Endothelial cell of hepatic sinusoid (primary cell): ENCODE measurements around the gene EIF5A.

ENCODE experiments used
- in situ Hi-C: cut with HindIII; loops from 2 replicates; pipeline ENCODE4 v1.10.0; 2017; ENCODE audit warnings: low sequenced_read_pairs

EIF5A gene

GRCh38 chr17:7312432-7313087 is 5.1 kb downstream of the EIF5A start:
- in situ Hi-C loops: no loop called here

DNA sequence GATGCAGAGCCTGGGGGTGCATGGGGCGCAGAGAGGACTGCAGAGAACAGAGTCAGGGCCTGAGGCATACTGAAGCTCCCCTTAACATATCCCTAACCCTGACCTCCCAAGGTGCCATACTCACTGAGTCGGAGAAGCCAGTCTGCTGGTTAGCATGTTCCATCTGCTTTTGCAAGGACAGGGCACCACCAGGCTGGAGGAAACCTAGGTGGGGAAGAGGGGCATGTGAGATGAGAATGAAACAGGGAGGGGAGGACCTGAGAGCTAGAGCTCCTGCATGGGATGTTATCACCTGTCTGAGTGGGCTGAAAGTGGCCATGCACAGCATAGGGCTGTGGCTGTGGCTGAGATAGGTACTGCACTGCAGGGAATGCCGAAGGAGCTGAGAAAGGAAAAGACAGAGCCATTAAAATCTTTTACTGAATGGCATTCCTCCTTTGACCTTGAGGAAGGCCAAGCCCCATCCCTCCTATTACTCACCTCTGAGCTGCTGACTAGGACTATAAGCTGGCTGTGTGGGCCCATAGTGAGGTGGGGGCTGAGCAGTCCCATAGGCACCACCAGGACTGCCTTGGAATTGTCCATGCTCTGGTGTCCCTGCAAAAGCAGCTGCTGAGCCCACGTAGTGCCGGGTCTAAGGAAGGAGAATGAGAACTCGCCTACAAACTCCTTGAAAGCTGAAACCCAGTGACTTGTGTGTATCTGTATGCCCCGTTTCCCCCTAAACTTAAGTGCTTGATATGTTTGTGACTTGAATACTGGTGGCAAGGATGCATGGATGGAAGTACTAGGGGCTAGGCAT is 5.9 kb downstream of the EIF5A start:
- in situ Hi-C loops: no loop called here

- in situ Hi-C loops: no loop called here
Measured at GRCh38 chr17:7313890-7314718, 6.7 kb downstream of the EIF5A start.

- in situ Hi-C loops: no loop called here
Measured at GRCh38 chr17:7314719-7315569, 7.5 kb downstream of the EIF5A start, which contains the start of gene GPS2. GPS2 (minus strand) TSS chr17:7315360; CDS start chr17:7315052, 308 bp downstream.

DNA sequence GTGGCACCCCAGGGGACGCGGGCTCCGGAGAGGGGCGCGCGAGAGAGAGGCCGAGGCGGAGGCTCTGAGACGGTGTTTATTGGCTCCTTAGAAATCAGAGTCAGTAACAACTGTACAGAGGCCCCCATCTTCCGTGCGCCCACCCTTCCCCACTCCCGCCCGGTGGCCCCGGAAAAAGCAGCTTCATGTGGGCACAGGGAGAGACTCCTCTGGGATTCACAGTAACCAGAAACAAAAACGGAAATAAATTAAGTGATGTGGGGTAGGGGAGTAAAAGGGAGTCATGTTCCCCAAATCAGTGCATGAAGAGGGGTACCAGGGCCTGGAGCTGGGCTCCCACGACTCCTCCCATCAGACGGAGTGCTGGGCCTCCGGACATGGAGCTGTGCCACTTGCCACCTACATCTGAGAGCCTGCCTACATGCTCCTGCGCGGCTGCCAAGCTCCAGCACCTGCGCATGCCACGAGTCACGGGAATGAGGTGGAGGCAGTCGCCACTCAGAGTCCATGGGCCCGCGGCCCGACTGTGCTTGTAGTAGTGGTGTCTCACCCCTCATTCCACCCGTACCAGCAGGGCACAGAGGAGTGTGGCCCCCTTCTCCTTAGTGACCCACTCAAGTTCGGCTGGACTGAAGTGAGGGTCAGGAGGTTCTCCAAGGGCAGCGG is 8.3 kb downstream of the EIF5A start:
- in situ Hi-C loops: no loop called here

GRCh38 chr17:7317161-7317803 is 9.9 kb downstream of the EIF5A start:
- in situ Hi-C loops: no loop called here

DNA sequence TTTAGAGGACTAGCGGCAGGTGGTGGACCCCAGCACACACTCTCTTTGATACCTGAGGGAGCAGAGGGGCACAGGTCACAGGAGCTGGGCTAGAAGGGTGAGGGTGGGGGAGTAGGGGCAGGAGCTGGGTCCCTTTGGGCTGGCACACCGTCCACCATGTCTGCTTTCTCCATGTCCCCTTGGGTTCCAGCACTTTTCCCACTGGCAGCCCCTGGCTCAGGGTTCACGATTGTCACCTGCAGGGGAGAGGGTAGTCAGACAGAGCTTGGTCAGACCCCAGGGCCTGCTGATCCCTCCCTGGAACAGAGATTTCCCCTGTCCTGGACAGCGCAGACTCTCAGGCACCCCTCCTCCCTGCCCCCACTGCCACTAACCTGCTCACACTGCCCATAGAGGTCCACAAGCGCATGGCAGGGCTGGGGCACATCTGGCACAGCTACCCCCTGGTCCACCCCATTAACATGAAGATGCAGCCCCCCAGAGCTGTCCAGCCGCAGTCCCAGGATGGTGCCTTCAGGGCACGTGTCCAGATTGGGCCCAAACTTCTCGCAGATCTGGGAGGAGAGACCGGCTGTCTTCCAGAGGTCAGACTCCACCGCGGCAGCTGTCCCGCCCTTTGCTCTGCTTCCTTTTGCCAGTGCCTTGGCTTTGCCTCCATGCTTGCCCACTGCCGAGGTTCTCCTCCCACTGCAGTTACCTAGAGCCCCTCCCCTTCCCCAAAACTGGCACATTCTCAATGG is 10.9 kb downstream of the EIF5A start:
- in situ Hi-C loops: no loop called here

- in situ Hi-C loops: no loop called here
Measured at GRCh38 chr17:7321466-7321865, 14.0 kb downstream of the EIF5A start.

DNA sequence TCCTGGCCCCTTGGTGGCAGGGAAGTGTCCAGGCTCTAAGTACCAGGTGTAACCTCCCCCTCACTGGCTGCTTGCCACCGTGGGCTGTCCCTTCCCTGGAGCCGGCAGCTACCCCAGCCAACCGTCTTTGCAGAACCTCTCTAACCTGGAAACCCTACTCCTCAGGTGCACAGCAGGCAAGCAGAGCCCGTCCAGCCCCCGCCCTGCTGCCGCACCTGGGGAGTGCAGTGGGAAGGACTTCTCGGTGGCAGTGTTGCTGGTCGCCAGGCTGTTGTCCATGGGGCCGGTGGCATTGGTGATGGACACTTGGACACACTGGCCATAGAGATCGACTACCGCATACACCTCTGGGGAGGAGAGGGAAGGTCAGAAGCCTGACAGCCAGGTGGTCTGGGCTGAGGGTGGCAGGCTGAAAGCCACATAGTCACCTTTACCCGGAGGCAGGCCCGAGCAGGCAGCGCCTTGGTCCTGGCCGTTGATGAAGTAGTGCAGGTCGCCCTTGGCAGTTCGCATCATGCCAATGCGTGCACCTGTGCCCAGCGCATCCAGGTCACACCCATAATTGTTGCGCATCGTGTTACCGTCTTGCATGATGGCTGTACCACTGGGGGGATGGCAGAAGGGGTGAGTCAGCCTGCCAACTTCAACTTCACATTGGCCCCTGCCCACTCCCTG is 15.2 kb downstream of the EIF5A start:
- in situ Hi-C loops: no loop called here

DNA sequence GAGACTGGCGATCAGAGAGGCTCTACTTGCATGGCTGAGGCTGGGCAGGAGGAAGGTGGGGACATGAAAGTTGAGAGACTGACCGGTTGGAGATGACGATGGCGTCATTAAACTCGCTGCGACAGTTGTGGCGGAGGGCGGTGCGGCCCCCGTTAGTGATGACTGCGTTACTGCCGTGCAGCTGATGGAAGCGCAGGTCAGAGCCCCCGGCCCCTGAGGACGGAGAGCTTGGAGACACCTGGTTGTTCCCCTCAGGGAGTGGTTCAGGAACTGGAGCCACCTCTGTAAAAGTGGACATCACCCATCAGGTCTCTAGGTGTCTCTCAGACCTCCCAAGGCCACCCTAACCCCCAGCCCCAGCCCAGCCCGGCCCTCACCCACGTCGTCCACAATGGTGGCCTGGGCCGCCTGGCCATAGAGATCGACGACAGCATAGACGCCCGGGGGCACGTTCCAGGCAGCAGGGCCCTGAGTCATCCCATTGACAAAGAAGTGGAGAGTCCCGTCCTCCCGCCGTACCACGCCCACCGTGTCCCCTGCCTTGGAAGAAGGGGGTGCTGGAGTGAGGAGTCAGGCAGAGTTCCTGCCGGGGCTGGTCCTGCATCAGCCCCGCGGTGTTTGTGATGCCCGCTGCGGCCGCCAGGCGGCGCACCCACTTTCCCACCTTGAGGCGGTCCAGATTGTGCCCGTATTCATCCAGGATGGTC is 16.5 kb downstream of the EIF5A start:
- in situ Hi-C loops: no loop called here

- in situ Hi-C loops: no loop called here
Measured at GRCh38 chr17:7324438-7324779, 17.0 kb downstream of the EIF5A start.

DNA sequence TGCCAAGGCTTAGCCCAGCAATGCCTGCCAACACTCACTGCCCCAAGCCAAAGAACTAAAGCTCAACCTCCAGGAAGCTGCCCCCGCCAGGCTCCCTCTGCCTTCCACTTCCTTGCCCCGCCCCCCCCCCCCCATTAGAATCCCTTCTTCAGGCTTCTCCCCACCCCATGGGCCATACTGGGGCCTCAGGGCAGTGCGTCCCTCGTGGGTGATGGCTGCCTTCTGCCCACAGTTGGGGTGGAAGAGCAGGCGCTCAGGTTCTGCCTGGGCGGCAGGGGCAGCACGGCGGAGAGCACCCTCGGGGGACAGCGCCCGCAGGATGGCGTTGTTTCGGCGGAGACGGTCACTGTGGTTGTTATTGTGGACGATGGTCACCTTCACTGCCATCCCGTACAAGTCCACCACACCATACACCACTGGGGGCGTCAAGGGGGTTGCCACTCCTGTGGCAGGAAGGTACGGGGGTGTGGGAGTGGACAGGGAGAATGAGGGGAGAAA is 17.7 kb downstream of the EIF5A start:
- in situ Hi-C loops: loop anchor here (5.0 kb wide), 1 partner anchor 98 kb away; no protein-coding TSS in a partner anchor

- in situ Hi-C loops: loop anchor here (5.0 kb wide), 1 partner anchor 99 kb away; no protein-coding TSS in a partner anchor
Measured at GRCh38 chr17:7326186-7326585, 18.8 kb downstream of the EIF5A start.

- in situ Hi-C loops: loop anchor here (5.0 kb wide), 1 partner anchor 100 kb away; no protein-coding TSS in a partner anchor
Measured at GRCh38 chr17:7327056-7327455, 19.6 kb downstream of the EIF5A start.

DNA sequence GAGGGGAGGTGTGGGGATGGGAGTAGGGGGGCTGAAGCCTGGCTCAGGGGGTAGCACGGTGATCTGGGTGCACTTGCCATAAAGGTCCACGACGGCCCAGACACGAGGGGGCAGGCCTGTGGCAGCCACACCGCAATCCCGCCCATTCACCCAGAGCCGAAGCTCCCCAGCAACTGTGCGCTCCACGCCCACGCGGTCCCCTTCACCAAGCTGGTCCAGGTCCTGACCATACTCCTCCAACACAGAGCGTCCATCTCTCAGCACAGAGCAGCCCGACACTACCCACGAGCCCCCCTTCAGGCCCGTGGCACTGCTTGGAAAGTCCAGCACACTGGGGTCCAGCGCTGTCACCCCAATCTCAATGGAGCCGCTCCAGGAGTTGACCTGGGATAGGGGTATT is 20.1 kb downstream of the EIF5A start:
- in situ Hi-C loops: loop anchor here (5.0 kb wide), 1 partner anchor 100 kb away; no protein-coding TSS in a partner anchor

DNA sequence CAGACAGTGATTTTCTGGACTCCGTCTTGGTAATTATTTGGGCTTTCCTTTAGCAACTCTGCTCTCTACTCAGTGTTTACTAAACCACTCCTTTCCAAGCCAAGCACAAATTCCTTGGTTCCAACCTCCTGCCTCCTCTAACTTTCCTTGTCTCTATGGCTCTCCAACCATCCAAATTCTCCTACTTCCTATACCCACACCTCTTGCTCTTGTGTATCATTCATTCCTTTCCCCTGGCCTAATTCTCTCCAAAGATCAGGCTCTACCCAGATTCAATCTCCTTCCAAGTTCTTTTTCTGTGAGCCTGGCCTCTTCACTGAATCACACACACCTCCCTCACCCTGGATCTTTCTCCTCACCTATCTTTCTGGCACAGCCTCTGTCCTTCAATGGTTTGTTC is 20.6 kb downstream of the EIF5A start:
- in situ Hi-C loops: loop anchor here (5.0 kb wide), 1 partner anchor 101 kb away; no protein-coding TSS in a partner anchor

- in situ Hi-C loops: loop anchor here (5.0 kb wide), 1 partner anchor 102 kb away; no protein-coding TSS in a partner anchor
Measured at GRCh38 chr17:7328840-7329373, 21.5 kb downstream of the EIF5A start, which contains the start of gene NEURL4. NEURL4 (minus strand) TSS chr17:7329335; CDS start chr17:7329312, 23 bp downstream.
